Erythroblast (primary cell): Measurements from ENCODE around the gene SLX4.
"Not testable (repeated sequence)": the region's sequence is repeated elsewhere in the genome, so short reads cannot be mapped to it uniquely, and the experiment has no call there.

ENCODE experiments used
- DNase-seq, 2 experiments: peaks; one replicate each; lab custom pipeline; 2025; lab: John Stamatoyannopoulos, UW
- GATA1 ChIP-seq: IDR thresholded peaks from 2 replicates; pipeline ENCODE4 v1.6.1; 2011; ENCODE audit warnings: low read depth, mild to moderate bottlenecking, control low read depth, low read length, moderate library complexity
- POLR2A ChIP-seq: IDR thresholded peaks from 2 replicates; pipeline ENCODE4 v1.6.1; 2011; ENCODE audit warnings: mild to moderate bottlenecking, low read length

Gene SLX4

DNA sequence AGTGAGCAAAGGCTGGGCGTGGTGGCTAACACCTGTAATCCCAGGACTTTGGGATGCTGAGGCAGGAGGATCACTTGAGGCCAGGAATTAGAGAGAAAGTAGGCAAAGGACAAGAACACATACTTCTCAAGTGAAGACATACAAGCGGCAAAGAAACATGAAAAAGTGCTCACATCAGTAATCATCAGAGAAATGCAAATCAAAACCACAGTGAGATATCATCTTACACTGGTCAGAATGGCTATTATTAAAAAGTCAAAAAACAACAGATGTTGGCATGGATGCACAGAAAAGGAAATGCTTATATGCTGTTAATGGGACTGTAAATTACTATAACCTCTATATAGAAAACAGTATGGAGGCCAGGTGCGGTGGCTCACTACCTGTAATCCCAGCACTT, 12.2 kb upstream of the SLX4 start:
- no peak for TF ChIP-seq GATA1
- TF ChIP-seq POLR2A: no peak
- DNase-seq: no peak

DNA sequence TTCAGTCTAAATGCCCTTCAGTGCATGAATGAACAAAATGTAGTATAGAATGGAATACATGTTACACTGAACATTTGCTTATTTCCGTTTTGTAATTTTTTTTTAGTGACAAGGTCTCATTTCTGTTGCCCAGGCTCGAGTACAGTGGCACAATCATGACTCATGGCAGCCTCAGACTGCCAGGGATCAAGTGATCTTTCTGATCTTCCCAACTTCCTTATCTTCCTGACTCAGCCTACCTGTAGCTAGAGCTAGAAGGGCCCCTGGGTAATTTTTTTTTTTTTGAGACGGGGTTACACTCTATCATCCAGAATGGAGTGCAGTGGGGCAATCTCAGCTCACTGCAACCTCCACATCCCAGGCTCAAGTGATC, 7.3 kb upstream of the SLX4 start:
- DNase-seq: no peak
- TF ChIP-seq GATA1: no peak
- no peak for TF ChIP-seq POLR2A

DNA sequence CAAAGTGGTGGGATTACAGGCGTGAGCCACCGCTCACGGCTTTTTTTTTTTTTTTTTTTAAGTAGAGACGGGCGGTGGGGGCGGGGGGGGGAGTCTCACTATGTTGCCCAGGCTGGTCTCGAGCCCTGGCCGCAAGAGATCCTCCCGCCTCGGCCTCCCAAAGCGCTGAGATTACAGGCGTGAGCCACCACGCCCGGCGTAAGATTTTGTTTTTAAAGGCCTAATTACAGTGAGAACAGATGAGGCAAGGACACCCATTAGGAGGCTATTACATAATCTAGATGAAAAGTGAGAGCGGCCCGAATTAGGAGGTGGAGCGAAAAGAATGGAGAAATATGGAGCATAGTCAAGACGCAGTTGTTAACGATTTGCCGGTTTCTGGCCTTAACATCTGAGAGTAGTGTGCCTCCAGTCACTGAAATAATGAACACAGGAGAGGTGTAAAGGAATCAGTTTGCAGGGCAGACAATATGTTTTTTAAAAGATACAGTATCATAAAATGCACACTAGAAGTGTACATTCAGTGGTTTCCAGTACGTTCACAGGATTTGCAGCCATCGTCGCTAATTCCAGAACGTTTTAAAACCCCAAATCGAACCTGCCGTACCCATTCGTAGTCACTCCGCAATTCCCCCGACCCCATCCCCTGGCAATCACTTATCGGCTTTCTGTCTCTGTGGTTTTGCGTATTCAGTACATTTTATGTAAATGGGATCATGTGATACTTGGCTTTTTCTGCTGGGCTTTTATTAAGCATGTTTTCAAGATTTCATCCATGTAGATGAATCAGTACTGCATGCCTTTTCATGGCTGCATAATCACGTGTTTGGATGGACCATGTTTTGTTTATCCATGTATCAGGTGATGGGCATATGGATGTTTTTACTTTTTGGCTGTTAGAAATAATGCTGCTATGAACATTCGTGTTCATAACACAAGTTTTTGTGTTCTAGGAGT, 1.4 kb upstream of the SLX4 start:
- TF ChIP-seq POLR2A (no peak), GATA1 (no peak)
- DNase-seq: no peak

DNA sequence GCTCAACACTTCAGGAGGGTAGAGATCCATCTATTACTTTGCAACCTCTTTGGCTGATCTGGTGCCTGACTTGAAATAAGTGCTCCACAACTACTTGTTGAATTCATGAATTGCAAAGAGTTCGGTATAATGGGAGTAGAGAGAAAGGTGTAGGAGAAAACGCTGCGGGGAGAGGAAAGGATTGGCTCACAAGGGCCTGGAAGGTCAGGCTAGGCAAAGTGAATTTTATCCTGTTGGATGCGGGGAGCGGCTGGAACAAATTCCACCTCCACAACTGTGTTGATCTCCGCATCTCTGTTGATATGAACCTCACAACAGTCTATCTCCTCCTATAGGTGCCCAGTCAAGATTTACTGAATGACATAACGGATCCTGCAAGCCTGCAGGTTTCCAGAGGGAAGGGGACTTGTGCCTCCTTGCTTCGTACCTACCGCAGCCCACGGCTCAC, 684 bp downstream of the SLX4 start:
- DNase-seq: peak; percentile 31 to 56
- no peak for TF ChIP-seq POLR2A
- no peak for TF ChIP-seq GATA1

DNA sequence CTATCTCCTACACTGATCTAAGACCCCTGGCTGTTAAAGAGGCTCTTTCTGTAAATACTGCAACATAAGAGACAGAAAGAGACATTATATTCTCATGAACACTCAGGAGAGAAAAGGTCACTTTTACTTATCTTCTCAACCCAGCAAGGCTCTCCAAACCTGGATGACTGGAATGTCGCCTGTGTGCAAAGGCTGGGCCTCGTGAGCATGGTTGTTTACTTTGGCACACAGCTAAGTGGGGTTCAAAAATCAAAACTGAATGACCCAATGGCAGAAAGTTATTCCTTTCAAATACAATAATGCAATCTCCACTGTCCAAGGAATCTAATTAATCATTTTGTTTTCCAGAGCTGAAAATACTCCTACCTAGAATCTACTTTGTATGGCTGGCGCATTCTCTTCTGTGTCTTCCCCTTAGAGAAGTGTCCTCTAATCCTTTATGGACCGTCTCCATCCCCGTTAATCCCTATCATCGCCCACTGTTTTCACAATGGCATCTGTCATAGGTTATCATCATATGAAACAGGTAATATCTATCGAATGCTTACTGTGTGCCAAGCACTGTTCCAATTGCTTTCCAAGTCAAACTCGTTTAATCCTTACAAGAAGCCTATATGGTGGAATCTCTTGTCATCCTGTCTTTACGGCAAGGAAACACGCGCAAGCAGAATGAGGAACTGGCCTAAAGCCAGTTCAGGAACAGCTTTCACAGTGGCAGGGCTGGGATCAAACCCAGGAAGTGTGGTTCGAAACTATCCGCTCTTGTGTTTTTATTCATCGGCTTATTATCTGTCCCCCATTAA, 1.3 kb downstream of the SLX4 start:
- TF ChIP-seq POLR2A (no peak), GATA1 (no peak)
- no peak for DNase-seq

DNA sequence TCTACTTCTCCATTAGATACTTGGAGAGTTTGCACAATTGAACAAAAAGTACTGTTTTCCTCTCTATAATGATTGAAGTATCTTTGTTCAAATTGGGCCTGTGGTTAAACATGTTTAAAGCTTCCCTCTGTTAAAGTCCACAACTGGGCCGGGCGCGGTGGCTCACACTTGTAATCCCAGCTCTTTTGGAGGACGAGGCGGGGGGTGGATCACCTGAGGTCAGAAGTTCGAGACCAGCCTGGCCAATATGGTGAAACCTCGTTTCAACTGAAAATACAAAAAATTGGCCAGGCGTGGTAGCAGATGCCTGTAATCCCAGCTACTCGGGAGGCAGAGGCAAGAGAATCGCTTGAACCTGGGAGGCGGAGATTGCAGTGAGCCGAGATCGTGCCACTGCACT, 2.4 kb downstream of the SLX4 start:
- DNase-seq: not testable (repeated sequence)

DNA sequence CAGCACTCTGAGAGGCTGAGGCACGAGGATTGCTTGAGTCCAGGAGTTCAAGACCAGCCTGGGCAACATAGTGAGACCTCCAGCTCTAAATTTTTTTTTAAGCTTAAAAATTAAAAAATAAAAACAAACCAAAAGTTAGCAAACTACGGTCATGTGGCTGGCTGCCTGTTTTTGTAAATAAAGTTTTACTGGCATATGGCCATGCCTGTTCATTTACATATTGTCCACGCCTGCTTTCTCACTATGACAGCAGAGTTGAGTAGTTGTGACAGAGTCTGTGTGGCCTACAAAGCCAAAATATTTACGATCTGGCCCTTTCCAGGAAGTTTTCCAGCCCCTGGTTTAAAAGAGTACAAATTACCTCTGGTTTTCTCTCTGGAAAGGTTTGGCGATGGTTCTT, 3.3 kb downstream of the SLX4 start:
- DNase-seq: no peak

DNA sequence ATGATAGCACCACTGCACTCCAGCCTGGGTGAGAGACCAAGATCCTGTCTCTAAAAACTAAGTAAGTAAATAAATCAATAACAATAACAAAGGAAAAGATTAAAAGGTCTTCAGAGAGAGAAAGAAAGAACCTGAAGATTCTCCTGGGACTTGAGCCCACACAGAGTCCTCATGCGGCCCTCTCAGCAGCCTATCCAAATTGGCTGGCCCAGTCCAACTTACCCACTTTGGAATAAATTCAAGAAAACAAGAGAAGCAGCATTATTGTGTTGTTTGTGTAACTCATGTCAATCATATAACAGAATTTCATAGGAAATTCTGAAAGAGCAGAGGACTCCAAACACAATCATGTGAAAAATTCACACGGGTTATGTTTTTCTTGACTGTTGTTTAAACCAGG, 3.8 kb downstream of the SLX4 start:
- no peak for DNase-seq
- no peak for TF ChIP-seq POLR2A
- no peak for TF ChIP-seq GATA1

More for the DNA sequence above, 3.3 kb downstream of the SLX4 start:
- no peak for TF ChIP-seq POLR2A
- TF ChIP-seq GATA1: no peak

DNA sequence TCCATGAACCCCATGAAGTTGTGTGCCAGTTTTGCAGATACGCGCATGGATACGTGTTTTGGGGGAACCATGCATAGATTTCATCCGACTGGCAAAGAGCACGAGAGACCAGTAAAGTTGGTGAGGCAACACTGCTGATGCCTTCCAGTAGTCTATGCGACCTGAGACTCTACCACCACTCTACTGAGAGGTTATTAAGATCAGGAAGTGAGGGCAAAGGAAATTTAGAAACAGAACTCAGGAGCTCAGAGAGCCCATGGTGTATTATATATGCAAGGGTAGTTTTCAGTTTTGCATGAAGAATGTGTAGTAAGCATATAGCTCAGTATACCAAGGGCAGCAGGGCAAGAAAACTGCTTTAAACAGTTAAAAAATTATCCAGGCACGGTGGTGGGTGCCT, 4.2 kb downstream of the SLX4 start:
- DNase-seq: no peak
- TF ChIP-seq GATA1: no peak
- no peak for TF ChIP-seq POLR2A

DNA sequence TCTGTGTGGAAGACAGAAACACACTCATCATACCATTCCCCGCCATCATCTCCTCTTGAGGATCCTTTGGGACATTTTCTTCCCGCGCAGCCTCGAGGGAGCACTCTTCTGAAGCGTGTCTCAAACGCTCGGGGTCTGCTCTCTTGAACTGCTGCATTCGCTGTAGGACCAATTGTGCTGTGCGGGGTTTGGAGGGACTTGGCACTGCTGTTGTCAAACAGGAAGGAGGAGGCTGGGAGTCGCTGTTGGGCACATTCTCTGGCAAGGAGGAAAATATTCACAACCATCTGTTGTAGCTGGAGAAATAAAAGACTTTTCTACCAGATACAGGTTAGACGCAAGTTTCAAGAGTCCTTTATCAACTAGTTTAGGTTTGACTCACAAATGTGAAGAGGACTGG, 5.0 kb downstream of the SLX4 start:
- DNase-seq: no peak
- no peak for TF ChIP-seq GATA1
- no peak for TF ChIP-seq POLR2A

DNA sequence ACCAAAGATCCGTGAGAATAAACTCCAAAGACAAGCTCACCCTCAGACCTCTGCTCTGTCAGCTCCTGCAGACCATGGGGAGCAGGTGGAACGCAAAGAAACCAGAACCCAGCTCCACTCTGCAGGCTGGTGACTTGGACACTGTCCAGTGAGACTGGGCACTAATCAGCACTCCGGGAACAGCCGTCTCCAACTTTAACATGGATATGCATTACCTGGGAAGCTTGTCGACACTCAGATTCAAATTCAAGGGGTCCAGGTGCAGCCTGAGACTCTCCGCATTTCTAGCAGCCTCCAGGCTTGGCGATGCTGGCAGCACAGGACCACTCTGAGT, 9.1 kb downstream of the SLX4 start:
- TF ChIP-seq POLR2A (no peak), GATA1 (no peak)

DNA sequence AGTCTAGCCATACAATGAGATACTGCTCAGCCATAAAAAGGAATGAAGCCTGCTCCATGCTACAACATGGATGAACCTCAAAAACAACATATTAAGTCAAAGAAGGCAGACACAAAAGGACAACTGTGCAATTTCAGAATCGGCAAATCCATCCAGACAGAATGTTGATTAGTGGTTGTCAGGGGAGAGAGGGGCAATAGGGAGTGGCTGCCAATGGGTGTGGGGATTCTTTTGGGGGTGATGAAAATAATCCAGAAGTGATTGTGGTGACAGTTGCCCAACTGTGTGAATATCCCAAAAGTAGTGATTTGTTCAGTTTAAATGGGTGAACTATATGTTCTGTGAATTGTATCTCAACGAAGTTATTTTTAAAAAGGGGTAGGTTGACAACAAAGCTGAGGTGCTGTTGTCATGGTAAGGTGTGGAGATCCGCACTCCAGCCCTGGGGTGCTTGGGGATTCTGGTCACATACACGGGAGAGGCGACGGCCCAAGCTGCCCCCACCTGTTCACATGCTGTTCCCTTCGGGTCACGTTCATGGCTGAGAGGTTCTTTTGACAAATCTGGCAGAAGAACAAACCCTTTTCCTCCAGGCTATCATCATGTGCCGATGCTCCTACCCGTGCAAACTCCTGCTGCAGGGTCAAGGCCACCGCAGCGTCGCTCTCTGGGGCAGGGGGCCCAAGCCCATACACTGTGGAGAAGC, 9.6 kb downstream of the SLX4 start:
- no peak for DNase-seq
- TF ChIP-seq POLR2A (no peak), GATA1 (no peak)

More for the DNA sequence above, 9.1 kb downstream of the SLX4 start:
- DNase-seq: no peak

DNA sequence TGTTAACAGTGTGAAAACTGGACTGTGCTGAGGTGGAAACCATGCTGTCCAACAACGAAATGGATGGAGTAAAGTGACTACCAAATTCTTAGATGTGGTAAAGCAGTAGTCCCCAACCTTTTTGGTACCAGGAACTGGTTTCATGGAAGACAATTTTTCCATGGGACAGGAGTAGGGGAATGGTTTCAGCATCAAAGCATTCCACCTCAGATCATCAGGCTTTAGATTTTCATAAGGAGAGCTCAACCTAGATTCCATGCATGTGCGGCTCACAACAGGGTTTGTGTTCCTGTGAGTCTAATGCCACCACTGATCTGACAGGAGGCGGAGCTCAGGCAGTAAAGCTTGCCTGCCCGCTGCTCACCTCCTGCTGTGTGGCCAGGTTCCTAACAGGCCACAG, 11.5 kb downstream of the SLX4 start:
- DNase-seq: no peak
- TF ChIP-seq GATA1: no peak
- TF ChIP-seq POLR2A: no peak

DNA sequence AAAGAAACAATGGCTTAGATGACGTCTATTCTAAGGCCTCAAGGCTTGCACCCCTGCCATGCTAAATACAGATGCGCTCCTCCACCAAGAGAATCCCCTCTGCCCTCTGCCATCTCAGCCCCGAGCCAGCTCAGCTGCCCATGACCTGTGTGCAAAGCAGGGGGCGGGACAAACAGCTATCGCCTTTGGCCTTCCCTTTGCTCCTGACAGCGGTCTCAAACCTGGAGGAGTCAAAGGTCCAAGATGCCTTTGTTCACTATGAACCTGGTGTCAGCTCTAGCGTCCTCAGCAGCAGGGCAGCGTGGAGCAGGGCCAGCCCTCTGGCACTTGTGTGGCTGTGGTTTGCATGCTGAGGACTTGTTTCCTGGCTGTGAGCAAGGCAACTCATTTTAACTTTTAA, 12.3 kb downstream of the SLX4 start:
- DNase-seq: no peak
- no peak for TF ChIP-seq GATA1
- no peak for TF ChIP-seq POLR2A

DNA sequence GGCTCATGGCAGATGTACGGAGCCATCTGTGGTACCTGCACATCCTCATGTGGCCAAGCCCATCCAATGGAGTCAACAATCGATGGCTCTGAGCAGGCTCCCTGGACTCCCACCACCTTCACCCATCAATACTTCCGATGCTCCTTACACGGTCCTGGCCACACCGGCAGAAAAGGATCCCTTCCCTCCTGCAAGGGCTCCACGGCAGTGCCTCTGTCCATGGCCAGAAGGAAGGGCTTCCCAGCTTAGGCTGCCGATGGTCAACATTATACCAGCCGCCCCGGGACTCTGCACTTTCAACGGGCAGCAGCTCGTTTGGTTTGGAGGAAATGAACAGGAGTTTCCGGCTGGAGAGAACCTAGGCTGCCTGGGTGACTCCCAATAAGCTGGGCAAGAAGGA, 13.2 kb downstream of the SLX4 start:
- DNase-seq: no peak
- TF ChIP-seq GATA1: no peak
- TF ChIP-seq POLR2A: no peak

DNA sequence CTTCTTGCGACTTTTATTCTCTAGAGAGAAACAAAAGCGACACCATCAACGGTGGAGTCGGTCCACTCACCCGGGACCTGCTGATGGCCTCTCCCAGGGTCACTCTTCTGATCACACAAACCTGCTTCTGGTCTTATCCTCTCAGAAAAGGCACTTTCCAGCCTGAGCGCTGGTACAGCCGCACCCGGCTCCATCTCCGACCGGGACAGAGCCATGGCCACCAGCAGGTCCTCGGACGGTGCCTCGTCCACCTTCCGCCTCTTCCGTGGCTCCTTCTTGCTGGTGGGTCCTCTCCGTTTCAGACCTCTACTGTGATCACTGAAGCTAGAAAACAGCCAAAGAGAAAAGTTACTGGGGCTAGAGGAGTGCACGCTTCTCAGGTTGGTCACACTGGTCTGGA, 13.7 kb downstream of the SLX4 start:
- TF ChIP-seq GATA1 (no peak), POLR2A (no peak)
- no peak for DNase-seq
